ENCODE measurements around the gene ZNF649.

Gene ZNF649

GRCh38 chr19:51887522-51888498 is 17.0 kb downstream of the ZNF649 start, which contains the start of gene ZNF577:
Gene ZNF577, minus strand, starts transcription at chr19:51887951. Its CDS starts 7,569 bp downstream, at chr19:51880382.
- peak; percentile 50 for DNase-seq (ENCODE audit: low read depth)

- DNase-seq (ENCODE audit: low read depth) = no peak
These were observed 20.1 kb downstream of the ZNF649 start for GRCh38 chr19:51884713-51885112.

- no peak for DNase-seq (ENCODE audit: low read depth)
These were observed 22.3 kb downstream of the ZNF649 start for GRCh38 chr19:51882518-51882917.

GRCh38 chr19:51873097-51873496 is 31.7 kb downstream of the ZNF649 start:
- no peak for DNase-seq (ENCODE audit: low read depth)

GRCh38 chr19:51861870-51862622 is 42.8 kb downstream of the ZNF649 start:
- DNase-seq (ENCODE audit: low read depth) = no peak

All from activated T-cell treated with anti-CD3 and anti-CD28 coated beads for 1 hour (primary cell).